ENCODE data around the gene CYB561D1. TPM values are rescaled to one million over a fixed set of nuclear protein-coding genes. Genes with fewer than 3 reads are reported as not detected.

The CYB561D1 gene
- total RNA-seq, 1 donor, result 4.7 TPM

DNA sequence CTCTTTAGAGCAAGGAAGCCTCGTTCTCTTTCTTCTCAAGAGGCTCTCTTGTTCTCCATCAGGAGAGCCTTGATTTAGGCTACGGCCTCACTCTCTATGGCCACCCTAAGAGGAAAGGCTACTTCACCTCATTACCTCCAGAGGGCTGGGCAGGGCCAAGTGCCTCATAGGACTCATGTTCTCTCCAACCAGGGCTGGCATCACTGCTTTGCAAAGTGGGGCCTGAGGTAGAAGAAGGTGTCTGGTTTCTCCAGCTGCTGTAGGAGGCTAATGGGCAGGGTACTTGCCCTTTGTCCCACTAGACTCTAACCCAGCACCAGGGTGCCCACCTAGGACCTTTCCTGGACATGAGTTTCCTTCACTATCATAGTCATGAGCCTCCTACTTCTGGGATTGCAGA is 12.2 kb upstream of the CYB561D1 start:
- no peak overlapping the region for H3K4me3 ChIP-seq (ENCODE audit: low read depth, low read length)
- DNase-seq (ENCODE audit: low read depth), result no peak
- TF ChIP-seq, protein P1, sequence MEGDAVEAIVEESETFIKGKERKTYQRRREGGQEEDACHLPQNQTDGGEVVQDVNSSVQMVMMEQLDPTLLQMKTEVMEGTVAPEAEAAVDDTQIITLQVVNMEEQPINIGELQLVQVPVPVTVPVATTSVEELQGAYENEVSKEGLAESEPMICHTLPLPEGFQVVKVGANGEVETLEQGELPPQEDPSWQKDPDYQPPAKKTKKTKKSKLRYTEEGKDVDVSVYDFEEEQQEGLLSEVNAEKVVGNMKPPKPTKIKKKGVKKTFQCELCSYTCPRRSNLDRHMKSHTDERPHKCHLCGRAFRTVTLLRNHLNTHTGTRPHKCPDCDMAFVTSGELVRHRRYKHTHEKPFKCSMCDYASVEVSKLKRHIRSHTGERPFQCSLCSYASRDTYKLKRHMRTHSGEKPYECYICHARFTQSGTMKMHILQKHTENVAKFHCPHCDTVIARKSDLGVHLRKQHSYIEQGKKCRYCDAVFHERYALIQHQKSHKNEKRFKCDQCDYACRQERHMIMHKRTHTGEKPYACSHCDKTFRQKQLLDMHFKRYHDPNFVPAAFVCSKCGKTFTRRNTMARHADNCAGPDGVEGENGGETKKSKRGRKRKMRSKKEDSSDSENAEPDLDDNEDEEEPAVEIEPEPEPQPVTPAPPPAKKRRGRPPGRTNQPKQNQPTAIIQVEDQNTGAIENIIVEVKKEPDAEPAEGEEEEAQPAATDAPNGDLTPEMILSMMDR (IDR thresholded peaks at IDR 0.05; ENCODE audit: insufficient read depth, low read depth, low read length), result no peak

- no peak for DNase-seq (ENCODE audit: low read depth)
- no peak overlapping the region for H3K4me3 ChIP-seq (ENCODE audit: low read depth, low read length)
- TF ChIP-seq, protein P1 (IDR thresholded peaks at IDR 0.05; ENCODE audit: insufficient read depth, low read depth, low read length), result no peak
Observed at GRCh38 chr1:109482242-109482641, 11.7 kb upstream of the CYB561D1 start.

GRCh38 chr1:109482791-109483671 is 10.9 kb upstream of the CYB561D1 start:
- no peak for DNase-seq (ENCODE audit: low read depth)
- peak overlapping the region; percentile 65 for H3K4me3 ChIP-seq (ENCODE audit: low read depth, low read length)
- TF ChIP-seq, protein P1 (IDR thresholded peaks at IDR 0.05; ENCODE audit: insufficient read depth, low read depth, low read length), result no peak

DNA sequence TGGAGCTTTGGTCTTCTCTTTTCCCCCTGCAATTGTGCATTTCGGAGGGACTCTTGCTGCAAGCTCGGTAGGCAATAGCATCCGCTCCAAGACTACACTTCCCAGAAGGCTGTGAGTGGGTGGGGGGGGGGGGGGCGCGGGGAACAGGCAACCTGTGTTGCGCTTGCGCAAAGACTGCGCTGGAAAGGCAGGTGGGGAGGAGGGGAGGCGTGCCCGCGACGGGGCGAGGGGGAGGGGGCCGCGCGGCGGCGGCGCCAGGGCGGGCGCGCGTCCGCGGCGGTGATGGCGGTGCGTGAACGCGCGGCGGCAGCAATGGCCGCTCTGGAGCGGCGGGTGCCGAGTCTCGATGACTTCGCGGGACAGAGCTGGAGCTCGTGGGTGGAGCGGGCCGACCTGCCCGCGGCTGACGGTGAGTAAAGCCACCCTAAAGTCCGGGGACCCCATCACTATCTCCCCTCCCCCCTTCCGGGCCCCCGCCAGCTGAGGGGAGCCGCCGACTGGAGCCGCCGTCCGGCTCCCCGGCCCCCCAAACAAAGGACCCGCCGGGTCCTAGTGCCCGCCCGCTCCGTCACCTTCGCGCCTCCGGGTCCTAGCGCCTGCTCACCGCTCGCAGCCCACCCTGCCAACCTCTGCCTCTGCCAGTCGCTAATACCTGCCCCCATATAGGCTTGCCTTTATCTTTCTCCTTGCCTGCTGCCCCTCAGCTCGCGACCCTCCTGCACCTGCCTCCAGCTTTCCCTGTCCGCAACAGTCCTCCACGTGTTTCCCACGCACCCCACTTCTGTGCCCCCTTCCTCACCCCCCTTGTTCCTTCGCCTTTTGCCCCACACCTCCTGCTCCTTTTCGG is 10.0 kb upstream of the CYB561D1 start, which contains the start of gene ATXN7L2:
ATXN7L2 (plus strand) TSS at position 234 of the 847 bp plus-strand sequence; CDS start at position 283, 49 bp downstream.
- peak within 1 kb of the TSS; percentile 85 for H3K4me3 ChIP-seq (ENCODE audit: low read depth, low read length)
- peak; percentile 90 for DNase-seq (ENCODE audit: low read depth)
- TF ChIP-seq, protein P1 (IDR thresholded peaks at IDR 0.05; ENCODE audit: insufficient read depth, low read depth, low read length), result no peak

- no peak for DNase-seq (ENCODE audit: low read depth)
- TF ChIP-seq, protein P1 (IDR thresholded peaks at IDR 0.05; ENCODE audit: insufficient read depth, low read depth, low read length), result no peak
- H3K4me3 ChIP-seq (ENCODE audit: low read depth, low read length), result peak overlapping the region; percentile 85
Observed at GRCh38 chr1:109484519-109484975, 9.3 kb upstream of the CYB561D1 start.

- peak overlapping the region; percentile 85 for H3K4me3 ChIP-seq (ENCODE audit: low read depth, low read length)
- no peak for DNase-seq (ENCODE audit: low read depth)
- TF ChIP-seq, protein P1 (IDR thresholded peaks at IDR 0.05; ENCODE audit: insufficient read depth, low read depth, low read length), result no peak
Observed at GRCh38 chr1:109485001-109485400, 8.9 kb upstream of the CYB561D1 start.

All from fibroblast of villous mesenchyme (primary cell).